ENCODE data around the gene ZSWIM7.

Gene ZSWIM7

DNA sequence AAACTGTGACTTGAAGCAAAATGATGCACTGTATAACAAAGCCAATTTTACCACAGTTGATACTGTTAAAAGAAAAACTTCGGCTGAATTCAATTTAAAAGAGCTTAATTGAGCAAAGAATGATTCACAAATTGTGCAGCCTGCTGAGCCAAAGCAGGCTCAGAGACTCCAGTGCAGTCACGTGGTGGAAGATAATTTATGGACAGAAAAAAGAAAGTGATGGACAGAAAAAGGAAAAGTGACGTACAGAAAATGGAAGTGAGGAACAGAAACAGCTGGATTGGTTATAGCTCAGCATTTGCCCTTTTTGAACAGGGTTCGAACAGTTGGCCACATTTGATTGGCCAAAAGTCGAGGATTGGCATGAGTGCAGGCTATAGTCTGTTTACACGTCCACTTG, 25.7 kb downstream of the ZSWIM7 start:
- Mint-ChIP-seq H3K4me3 (no peak overlapping the region), H3K27me3 (ENCODE audit: low read depth) (no peaks in the 10 kb centered on the region), H3K9me3 (no peaks in the 10 kb centered on the region), H3K36me3 (ENCODE audit: low read depth) (peaks cover 37% of the 10 kb centered on the region), H3K27ac (no peak overlapping the region), H3K4me1 (peaks cover 14% of the 10 kb centered on the region)
- TF ChIP-seq, protein P1, sequence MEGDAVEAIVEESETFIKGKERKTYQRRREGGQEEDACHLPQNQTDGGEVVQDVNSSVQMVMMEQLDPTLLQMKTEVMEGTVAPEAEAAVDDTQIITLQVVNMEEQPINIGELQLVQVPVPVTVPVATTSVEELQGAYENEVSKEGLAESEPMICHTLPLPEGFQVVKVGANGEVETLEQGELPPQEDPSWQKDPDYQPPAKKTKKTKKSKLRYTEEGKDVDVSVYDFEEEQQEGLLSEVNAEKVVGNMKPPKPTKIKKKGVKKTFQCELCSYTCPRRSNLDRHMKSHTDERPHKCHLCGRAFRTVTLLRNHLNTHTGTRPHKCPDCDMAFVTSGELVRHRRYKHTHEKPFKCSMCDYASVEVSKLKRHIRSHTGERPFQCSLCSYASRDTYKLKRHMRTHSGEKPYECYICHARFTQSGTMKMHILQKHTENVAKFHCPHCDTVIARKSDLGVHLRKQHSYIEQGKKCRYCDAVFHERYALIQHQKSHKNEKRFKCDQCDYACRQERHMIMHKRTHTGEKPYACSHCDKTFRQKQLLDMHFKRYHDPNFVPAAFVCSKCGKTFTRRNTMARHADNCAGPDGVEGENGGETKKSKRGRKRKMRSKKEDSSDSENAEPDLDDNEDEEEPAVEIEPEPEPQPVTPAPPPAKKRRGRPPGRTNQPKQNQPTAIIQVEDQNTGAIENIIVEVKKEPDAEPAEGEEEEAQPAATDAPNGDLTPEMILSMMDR (IDR thresholded peaks at IDR 0.05; ENCODE audit: unreplicated experiment in 3 of 3), result no peak

DNA sequence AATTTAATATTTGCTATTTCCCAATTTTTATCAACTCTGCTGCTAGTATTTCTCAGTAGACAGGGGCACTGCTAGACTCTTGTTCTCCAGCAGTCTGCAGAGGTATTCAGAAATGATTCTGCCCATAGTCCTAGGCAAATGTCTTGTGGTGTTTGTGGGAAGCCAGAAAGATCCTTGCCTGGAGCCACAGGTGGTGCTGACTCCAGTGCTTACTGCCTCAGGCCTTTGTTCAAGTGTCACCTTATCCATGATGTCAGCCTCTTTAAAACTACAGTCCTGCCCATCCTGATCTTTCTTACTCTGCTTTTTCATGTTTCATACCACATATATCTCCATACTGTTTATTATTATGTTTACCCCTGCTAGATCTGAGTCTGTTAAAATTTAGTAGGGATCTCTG, 26.5 kb downstream of the ZSWIM7 start:
- Mint-ChIP-seq H3K4me3 (no peak overlapping the region), H3K36me3 (ENCODE audit: low read depth) (peaks cover 32% of the 10 kb centered on the region), H3K4me1 (peaks cover 18% of the 10 kb centered on the region), H3K27me3 (ENCODE audit: low read depth) (no peaks in the 10 kb centered on the region), H3K27ac (no peak overlapping the region), H3K9me3 (no peaks in the 10 kb centered on the region)
- TF ChIP-seq, protein P1 (IDR thresholded peaks at IDR 0.05; ENCODE audit: unreplicated experiment in 3 of 3), result no peak

DNA sequence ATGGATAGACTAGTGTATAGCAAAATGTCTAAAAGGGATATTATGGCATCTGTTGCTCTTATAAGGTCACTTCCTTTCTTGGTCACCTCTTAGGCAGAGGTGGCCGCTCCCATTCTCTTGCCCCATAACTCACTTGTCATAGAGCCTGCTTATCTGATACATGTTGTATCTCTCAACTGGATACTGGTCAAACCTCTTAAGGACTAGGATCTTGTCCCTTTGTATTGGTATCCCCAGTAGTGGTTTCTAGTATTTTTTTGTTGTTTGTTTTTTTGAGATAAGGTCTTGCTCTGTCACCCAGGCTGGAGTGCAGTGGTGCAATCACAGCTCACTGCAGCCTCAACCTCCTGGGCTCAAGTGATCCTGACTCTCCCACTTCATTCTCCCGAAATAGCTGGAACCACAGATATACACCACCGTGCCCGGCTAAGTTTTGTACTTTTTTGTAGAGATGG, 27.0 kb downstream of the ZSWIM7 start:
- no peaks in the 10 kb centered on the region for H3K27me3 Mint-ChIP-seq (ENCODE audit: low read depth)

DNA sequence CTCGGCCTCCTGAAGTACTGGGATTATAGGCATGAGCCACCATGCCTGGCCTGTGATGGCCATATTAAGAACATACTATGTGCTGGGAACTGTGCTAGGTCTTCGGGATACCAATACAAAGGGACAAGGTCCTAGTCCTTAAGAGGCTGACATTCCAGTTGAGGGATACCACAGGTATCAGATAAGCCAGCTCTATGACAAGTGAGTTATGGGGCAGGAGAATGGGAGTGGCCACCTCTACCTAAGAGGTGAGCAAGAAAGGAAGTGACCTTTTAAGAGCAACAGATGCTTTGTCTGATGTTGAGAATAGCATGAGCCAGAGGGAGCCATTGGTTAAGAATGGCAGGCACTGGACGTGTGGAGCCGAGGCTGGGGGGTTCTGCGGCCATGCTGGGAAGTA, 27.6 kb downstream of the ZSWIM7 start:
- Mint-ChIP-seq H3K27ac (no peak overlapping the region), H3K27me3 (ENCODE audit: low read depth) (no peaks in the 10 kb centered on the region), H3K4me3 (no peak overlapping the region), H3K9me3 (no peaks in the 10 kb centered on the region), H3K36me3 (ENCODE audit: low read depth) (peaks cover 22% of the 10 kb centered on the region), H3K4me1 (peaks cover 23% of the 10 kb centered on the region)
- TF ChIP-seq, protein P1 (IDR thresholded peaks at IDR 0.05; ENCODE audit: unreplicated experiment in 3 of 3), result no peak

More for the DNA sequence above, 27.0 kb downstream of the ZSWIM7 start:
- TF ChIP-seq, protein P1 (IDR thresholded peaks at IDR 0.05; ENCODE audit: unreplicated experiment in 3 of 3), result no peak
- Mint-ChIP-seq H3K4me1 (peaks cover 22% of the 10 kb centered on the region), H3K27ac (no peak overlapping the region), H3K36me3 (ENCODE audit: low read depth) (peaks cover 27% of the 10 kb centered on the region), H3K4me3 (no peak overlapping the region), H3K9me3 (no peaks in the 10 kb centered on the region)

DNA sequence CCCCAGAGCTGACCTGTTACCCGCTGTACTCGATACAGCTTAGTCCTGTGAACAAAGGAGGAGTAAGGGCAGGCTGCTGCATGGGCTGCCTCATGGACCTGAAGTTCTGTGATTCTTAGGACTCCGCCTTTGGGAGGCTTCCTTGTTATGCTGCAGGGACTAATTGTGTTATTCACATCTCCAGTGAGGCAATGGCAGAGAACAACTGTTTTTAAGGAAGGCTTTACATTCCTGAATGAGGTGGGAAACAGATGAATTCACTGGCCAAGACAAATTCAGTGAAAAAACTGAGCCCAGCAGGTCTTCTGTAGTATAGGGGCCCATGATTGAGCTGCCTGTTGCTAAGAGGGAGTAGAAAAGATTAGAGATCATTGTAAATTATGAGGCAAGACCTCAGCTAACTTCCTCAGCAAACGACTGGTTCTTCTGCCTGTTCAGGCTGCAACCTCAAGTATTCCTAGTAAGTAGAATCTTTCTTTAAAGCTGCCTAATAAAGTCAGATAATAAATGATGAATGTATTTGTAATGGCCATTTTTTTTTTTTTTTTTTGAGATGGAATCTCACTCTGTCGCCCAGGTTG, 28.3 kb downstream of the ZSWIM7 start:
- TF ChIP-seq, protein P1 (IDR thresholded peaks at IDR 0.05; ENCODE audit: unreplicated experiment in 3 of 3), result no peak
- peak overlapping the region in 1 of 3 experiments; percentile 17 for H3K27ac Mint-ChIP-seq
- H3K36me3 Mint-ChIP-seq (ENCODE audit: low read depth), result peaks cover 19% of the 10 kb centered on the region
- peaks cover 27% of the 10 kb centered on the region for H3K4me1 Mint-ChIP-seq
- no peak overlapping the region for H3K4me3 Mint-ChIP-seq
- H3K27me3 Mint-ChIP-seq (ENCODE audit: low read depth), result no peaks in the 10 kb centered on the region
- H3K9me3 Mint-ChIP-seq, result no peaks in the 10 kb centered on the region

DNA sequence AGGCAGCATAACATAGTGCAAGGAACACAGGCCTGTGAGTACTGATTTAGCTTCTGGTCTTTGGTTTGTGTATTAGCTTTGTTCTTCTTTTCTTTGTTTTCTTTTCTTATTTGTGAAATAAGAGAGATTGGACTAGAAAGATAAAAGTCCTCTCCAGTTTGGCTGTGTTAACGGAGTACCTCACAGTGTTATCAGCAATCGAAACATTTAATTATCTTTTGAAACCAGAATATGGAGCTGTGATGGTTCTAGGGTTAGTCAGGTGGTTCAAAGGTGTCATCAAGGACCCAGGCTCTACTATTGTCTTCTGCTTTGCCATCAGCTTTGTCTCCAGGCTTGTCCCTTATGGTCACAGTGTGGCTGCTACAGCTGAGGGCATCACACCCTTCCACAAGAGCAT, 29.0 kb downstream of the ZSWIM7 start:
- Mint-ChIP-seq H3K27me3 (ENCODE audit: low read depth) (no peaks in the 10 kb centered on the region), H3K4me1 (peaks cover 34% of the 10 kb centered on the region), H3K36me3 (ENCODE audit: low read depth) (peaks cover 18% of the 10 kb centered on the region), H3K4me3 (no peak overlapping the region), H3K9me3 (no peaks in the 10 kb centered on the region), H3K27ac (no peak overlapping the region)
- TF ChIP-seq, protein P1 (IDR thresholded peaks at IDR 0.05; ENCODE audit: unreplicated experiment in 3 of 3), result no peak

All from nephron (organoid).